Naive thymus-derived CD4-positive, alpha-beta T cell (primary cell): Measurements from ENCODE around the gene COL19A1. TPM values are rescaled to one million over a fixed set of nuclear protein-coding genes. Genes with fewer than 3 reads are reported as not detected.

Experiments
- ATAC-seq: fragments of 150-1000 bp; cut with Tn5 transposase; 2 replicates; pipeline ENCODE4 v1.10.0; 2021; ENCODE audit warnings: mild to moderate bottlenecking, moderate library complexity
- CTCF ChIA-PET: fragments of 350-600 bp; sonication (Branson Sonifier 250); formaldehyde crosslinking; loops from one replicate; lab custom pipeline; 2021; ENCODE audit warnings: antibody characterized with exemption; lab: Charles Lee
- POLR2A ChIA-PET: fragments of 350-600 bp; sonication (Branson Sonifier 250); formaldehyde crosslinking; loops from one replicate; lab custom pipeline; 2021; ENCODE audit warnings: antibody characterized with exemption, inconsistent platforms; lab: Charles Lee
- DNase-seq, 9 donors: peaks; one replicate each; pipeline versions ENCODE4 v3.0.0 to v3.0.0-alpha.2; 2020 to 2022; ENCODE audit warnings: mixed read lengths in 1 of 9
- H3K27ac ChIP-seq: one replicate; pipeline ENCODE4 v1.7.0; 2013; ENCODE audit warnings: mild to moderate bottlenecking, low read depth, low read length, moderate library complexity
- H3K27me3 ChIP-seq, 2 donors: one replicate each; pipeline ENCODE4 v1.7.0; 2013; ENCODE audit warnings: low read length in 2 of 2, mild to moderate bottlenecking in 2 of 2, moderate library complexity in 2 of 2; ENCODE audit not compliant: control insufficient read depth in 2 of 2, insufficient read depth in 2 of 2
- H3K36me3 ChIP-seq, 3 experiments: 1 replicate in 2 of 3; 2 replicates in 1 of 3; pipeline ENCODE4 v1.7.0; 2013; ENCODE audit warnings: low read length in 3 of 3, mild to moderate bottlenecking in 3 of 3, moderate library complexity in 1 of 3; ENCODE audit not compliant: insufficient read depth in 3 of 3, control insufficient read depth in 2 of 3
- H3K4me1 ChIP-seq, 2 donors: one replicate each; pipeline ENCODE4 v1.7.0; 2013; ENCODE audit warnings: low read length in 2 of 2, mild to moderate bottlenecking in 2 of 2, moderate library complexity in 1 of 2; ENCODE audit not compliant: control insufficient read depth in 2 of 2, insufficient read depth in 2 of 2
- H3K4me3 ChIP-seq: 2 replicates; pipeline ENCODE4 v1.7.0; 2013; ENCODE audit warnings: mild to moderate bottlenecking, low read length
- H3K9me3 ChIP-seq, 3 experiments: 1 replicate in 2 of 3; 2 replicates in 1 of 3; pipeline ENCODE4 v1.7.0; 2013; ENCODE audit warnings: low read length in 3 of 3; ENCODE audit not compliant: control insufficient read depth in 2 of 3
- H3K27ac Mint-ChIP-seq, 9 donors: one replicate each; pipeline ENCODE4 v1.8.0; 2020 to 2022; ENCODE audit warnings: mixed read lengths in 9 of 9, mild to moderate bottlenecking in 8 of 9, moderate library complexity in 5 of 9, inconsistent platforms in 2 of 9
- H3K27me3 Mint-ChIP-seq, 5 donors: one replicate each; pipeline ENCODE4 v1.8.0; 2021 to 2022; ENCODE audit warnings: mixed read lengths in 5 of 5, mild to moderate bottlenecking in 1 of 5
- H3K36me3 Mint-ChIP-seq, 5 donors: one replicate each; pipeline ENCODE4 v1.8.0; 2020 to 2022; ENCODE audit warnings: mixed read lengths in 5 of 5, mild to moderate bottlenecking in 3 of 5, inconsistent platforms in 1 of 5
- H3K4me1 Mint-ChIP-seq, 7 donors: one replicate each; pipeline ENCODE4 v1.8.0; 2020 to 2022; ENCODE audit warnings: mixed read lengths in 7 of 7, mild to moderate bottlenecking in 3 of 7, inconsistent platforms in 1 of 7
- H3K4me3 Mint-ChIP-seq, 10 donors: one replicate each; pipeline ENCODE4 v1.8.0; 2020 to 2022; ENCODE audit warnings: mild to moderate bottlenecking in 10 of 10, mixed read lengths in 10 of 10, moderate library complexity in 6 of 10, inconsistent platforms in 2 of 10
- H3K9me3 Mint-ChIP-seq, 11 donors: one replicate each; pipeline ENCODE4 v1.8.0; 2020 to 2022; ENCODE audit warnings: mixed read lengths in 11 of 11, mild to moderate bottlenecking in 4 of 11, inconsistent platforms in 1 of 11, moderate library complexity in 1 of 11
- intact Hi-C, 2 donors: fragments of 100-400 bp; cut with micrococcal nuclease; formaldehyde crosslinking; loops; one replicate each; pipeline ENCODE4 v1.15.1; 2023
- polyA plus RNA-seq, 2 donors: library from polyadenylated mRNA; unstranded; fragments of 300-500 nt; fragmentation: Illumina TruSeq; gene quantifications; one replicate each; pipeline ENCODE4 v1.2.3, GENCODE V29; 2021
- total RNA-seq, 6 experiments: library from RNA in 5 of 6; stranded (reverse) in 5 of 6; gene quantifications; 1 replicate in 5 of 6; 2 replicates in 1 of 6; pipeline ENCODE4 v1.2.3 and lab custom pipeline; 2021 to 2026

Gene COL19A1
- total and polyA plus RNA-seq, 7 experiments from 2014 or later = 0.02 to 1.3 (median 0.32) TPM; not detected in 2

DNA sequence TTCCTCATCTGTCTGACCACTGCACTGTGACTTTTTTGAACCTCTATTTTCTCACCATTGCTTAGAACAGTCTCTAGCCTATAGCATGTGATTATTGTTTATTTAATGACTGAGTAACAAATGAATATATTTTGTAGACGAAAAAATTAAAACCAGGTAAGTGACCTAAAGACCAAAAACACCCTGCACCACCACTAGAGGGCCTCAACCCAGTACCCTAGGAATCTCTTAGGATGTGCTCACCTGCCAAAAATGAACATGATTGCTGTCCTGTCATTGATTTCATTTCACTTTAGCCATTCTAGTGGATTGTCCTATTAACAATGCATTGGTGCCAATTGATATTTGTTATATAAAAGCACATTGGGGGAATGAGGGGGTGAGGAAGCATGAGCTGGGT lies 237.4 kb downstream of the COL19A1 start:
- DNase-seq = no peak
- no peaks in the 10 kb centered on the region for H3K9me3 Mint-ChIP-seq
- intact Hi-C loops = loop anchor here in 1 of 2 donors (10.0 kb wide), 1 partner anchor 1139 kb away; no protein-coding TSS in a partner anchor

GRCh38 chr6:70107852-70108629 lies 241.7 kb downstream of the COL19A1 start:
- Histone ChIP-seq H3K4me1 (no peaks in the 10 kb centered on the region), H3K4me3 (no peak overlapping the region), H3K9me3 (no peaks in the 10 kb centered on the region), H3K27me3 (no peaks in the 10 kb centered on the region), H3K27ac (no peak overlapping the region), H3K36me3 (no peaks in the 10 kb centered on the region)
- Mint-ChIP-seq H3K4me3 (no peak overlapping the region), H3K36me3 (no peaks in the 10 kb centered on the region), H3K9me3 (no peaks in the 10 kb centered on the region), H3K27ac (no peak overlapping the region), H3K4me1 (no peaks in the 10 kb centered on the region), H3K27me3 (peaks cover 0 to 21% (median 14%) of the 10 kb centered on the region in 5 donors)
- POLR2A ChIA-PET = interaction anchor here (0.8 kb wide), 1 partner anchor 591 kb away, joined by 5 read pairs; no protein-coding TSS in a partner anchor
- DNase-seq (peak in 6 of 9 donors; percentile 4 to 43 (median 17)), ATAC-seq (no peak)
- CTCF ChIA-PET = interaction anchor here (0.6 to 1.5 kb wide), 6 partner anchors 10 to 529 kb away, joined by 3 to 4 read pairs (median 3); no protein-coding TSS in a partner anchor
- intact Hi-C loops = loop anchor here (1.0 to 10.0 kb wide), 7 partner anchors 273 to 1471 kb away; no protein-coding TSS in a partner anchor

More for the DNA sequence above, 237.4 kb downstream of the COL19A1 start:
- Histone ChIP-seq H3K27me3 (no peaks in the 10 kb centered on the region), H3K9me3 (no peaks in the 10 kb centered on the region), H3K27ac (no peak overlapping the region), H3K4me3 (no peak overlapping the region), H3K36me3 (no peaks in the 10 kb centered on the region), H3K4me1 (no peaks in the 10 kb centered on the region)
- H3K4me3 Mint-ChIP-seq = no peak overlapping the region
- peaks cover 0 to 17% (median 4%) of the 10 kb centered on the region in 5 donors for H3K27me3 Mint-ChIP-seq
- POLR2A ChIA-PET = no interaction called here
- H3K27ac Mint-ChIP-seq = no peak overlapping the region
- H3K36me3 Mint-ChIP-seq = no peaks in the 10 kb centered on the region
- CTCF ChIA-PET = no interaction called here
- no peaks in the 10 kb centered on the region for H3K4me1 Mint-ChIP-seq
- no peak for ATAC-seq

- Histone ChIP-seq H3K27ac (no peak overlapping the region), H3K4me1 (no peaks in the 10 kb centered on the region), H3K4me3 (no peak overlapping the region), H3K9me3 (no peaks in the 10 kb centered on the region), H3K36me3 (no peaks in the 10 kb centered on the region), H3K27me3 (no peaks in the 10 kb centered on the region)
- DNase-seq (no peak), ATAC-seq (no peak)
- Mint-ChIP-seq H3K36me3 (no peaks in the 10 kb centered on the region), H3K9me3 (no peaks in the 10 kb centered on the region), H3K4me3 (no peak overlapping the region), H3K4me1 (no peaks in the 10 kb centered on the region), H3K27me3 (peaks cover 0 to 34% (median 18%) of the 10 kb centered on the region in 5 donors), H3K27ac (no peak overlapping the region)
- intact Hi-C loops = no loop called here
- CTCF ChIA-PET = no interaction called here
- POLR2A ChIA-PET = no interaction called here
These were observed 244.0 kb downstream of the COL19A1 start for GRCh38 chr6:70110126-70111022.

- no peaks in the 10 kb centered on the region for H3K9me3 Mint-ChIP-seq
- ATAC-seq (no peak), DNase-seq (no peak)
- intact Hi-C loops = no loop called here
- ChIA-PET CTCF (no interaction called here), POLR2A (no interaction called here)
- no peaks in the 10 kb centered on the region for H3K4me1 Mint-ChIP-seq
- no peak overlapping the region for H3K4me3 Mint-ChIP-seq
- no peak overlapping the region for H3K4me3 ChIP-seq
- H3K9me3 ChIP-seq = no peaks in the 10 kb centered on the region
- no peaks in the 10 kb centered on the region for H3K4me1 ChIP-seq
- no peaks in the 10 kb centered on the region for H3K36me3 ChIP-seq
- no peak overlapping the region for H3K27ac Mint-ChIP-seq
- H3K27me3 Mint-ChIP-seq = peaks cover 3 to 34% (median 19%) of the 10 kb centered on the region in 5 donors
- no peak overlapping the region for H3K27ac ChIP-seq
- no peaks in the 10 kb centered on the region for H3K36me3 Mint-ChIP-seq
- H3K27me3 ChIP-seq = no peaks in the 10 kb centered on the region
These were observed 245.4 kb downstream of the COL19A1 start for GRCh38 chr6:70111737-70112136.

DNA sequence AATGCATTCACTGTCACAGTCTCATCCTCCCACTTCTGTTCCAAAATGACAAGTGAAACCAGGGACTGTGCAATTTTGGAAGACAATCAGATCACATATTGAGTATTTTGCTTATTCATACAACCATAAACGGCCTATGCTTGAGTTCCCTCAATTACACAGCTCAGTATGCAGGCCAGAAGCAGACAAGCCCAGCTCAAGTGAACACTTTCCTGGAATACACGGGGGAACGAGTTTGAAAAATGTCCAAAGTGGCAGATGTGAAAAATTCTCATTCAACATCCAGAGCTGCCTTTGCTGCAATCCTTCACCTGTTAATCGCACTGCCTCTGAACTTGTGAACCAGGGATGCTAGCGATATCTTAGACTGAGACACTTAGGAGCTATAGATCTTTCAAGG lies 246.4 kb downstream of the COL19A1 start:
- H3K27ac Mint-ChIP-seq = no peak overlapping the region
- POLR2A ChIA-PET = no interaction called here
- intact Hi-C loops = no loop called here

DNA sequence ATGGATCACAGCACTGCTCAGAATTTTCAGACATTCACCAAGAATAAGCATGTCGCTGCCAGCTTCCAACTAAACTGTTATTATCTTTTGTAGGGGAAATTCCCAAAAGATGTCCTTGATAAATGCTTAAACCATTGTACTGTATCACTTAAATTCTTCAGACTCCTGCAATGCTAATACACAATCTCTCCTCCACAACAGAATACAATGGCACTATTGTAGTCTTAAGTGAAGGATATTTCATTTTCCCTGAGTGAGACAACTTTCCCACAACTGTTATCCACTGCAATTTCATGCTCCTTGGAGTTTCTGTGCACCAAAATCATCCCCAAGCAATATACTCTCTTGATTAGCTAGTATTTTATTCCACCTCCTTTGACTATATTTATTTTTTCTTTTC lies 246.8 kb downstream of the COL19A1 start:
- Mint-ChIP-seq H3K36me3 (no peaks in the 10 kb centered on the region), H3K27ac (no peak overlapping the region), H3K4me1 (no peaks in the 10 kb centered on the region), H3K9me3 (no peaks in the 10 kb centered on the region), H3K4me3 (no peak overlapping the region), H3K27me3 (peaks cover 6 to 34% (median 14%) of the 10 kb centered on the region in 5 donors)
- intact Hi-C loops = no loop called here
- CTCF ChIA-PET = no interaction called here
- H3K9me3 ChIP-seq = no peaks in the 10 kb centered on the region
- H3K27me3 ChIP-seq = no peaks in the 10 kb centered on the region
- no peaks in the 10 kb centered on the region for H3K36me3 ChIP-seq
- H3K4me3 ChIP-seq = no peak overlapping the region
- DNase-seq (no peak), ATAC-seq (no peak)
- H3K27ac ChIP-seq = no peak overlapping the region
- POLR2A ChIA-PET = no interaction called here
- H3K4me1 ChIP-seq = no peaks in the 10 kb centered on the region

More for the DNA sequence above, 246.4 kb downstream of the COL19A1 start:
- Histone ChIP-seq H3K36me3 (no peaks in the 10 kb centered on the region), H3K27ac (no peak overlapping the region), H3K9me3 (no peaks in the 10 kb centered on the region), H3K27me3 (no peaks in the 10 kb centered on the region), H3K4me3 (no peak overlapping the region), H3K4me1 (no peaks in the 10 kb centered on the region)
- no peaks in the 10 kb centered on the region for H3K36me3 Mint-ChIP-seq
- no peaks in the 10 kb centered on the region for H3K9me3 Mint-ChIP-seq
- no peak for DNase-seq
- H3K27me3 Mint-ChIP-seq = peaks cover 6 to 34% (median 17%) of the 10 kb centered on the region in 5 donors
- no peak overlapping the region for H3K4me3 Mint-ChIP-seq
- H3K4me1 Mint-ChIP-seq = no peaks in the 10 kb centered on the region
- ATAC-seq = no peak
- CTCF ChIA-PET = no interaction called here
